HL-60 (cell line): ENCODE measurements around the gene MACROD2.

Experiments used
- DNase-seq, 2 experiments: peaks; one replicate each; pipeline ENCODE4 v3.0.0-alpha.2; 2010 to 2020; ENCODE audit warnings: low read depth in 1 of 2, low spot score in 1 of 2
- H3K27ac ChIP-seq: fragments of 250-450 bp; sonication (Bioruptor Pico); replicated peaks from 2 replicates; pipeline ENCODE4 v1.5.1; 2020; ENCODE audit warnings: mild to moderate bottlenecking, moderate library complexity
- H3K27me3 ChIP-seq: fragments of 250-450 bp; sonication (Bioruptor Pico); 2 replicates; pipeline ENCODE4 v1.5.1; 2021; ENCODE audit warnings: mild to moderate bottlenecking, moderate library complexity; ENCODE audit not compliant: insufficient read depth, poor library complexity, severe bottlenecking
- H3K4me3 ChIP-seq: replicated peaks from 2 replicates; pipeline ENCODE4 v1.5.1; 2011; ENCODE audit warnings: mild to moderate bottlenecking, control low read depth, low read length; ENCODE audit not compliant: insufficient read depth
- CTCF ChIP-seq: IDR thresholded peaks from one replicate; pipeline ENCODE4 v1.5.1; 2011; ENCODE audit warnings: low read length, control low read depth, inconsistent platforms; ENCODE audit not compliant: insufficient read depth
- GABPA ChIP-seq: IDR thresholded peaks from 2 replicates; pipeline ENCODE4 v1.6.1; 2012; ENCODE audit warnings: low read depth
- POLR2AphosphoS5 ChIP-seq: IDR thresholded peaks from 2 replicates; pipeline ENCODE4 v1.6.1; 2012; ENCODE audit warnings: low read depth
- REST ChIP-seq: IDR thresholded peaks from 2 replicates; pipeline ENCODE4 v1.6.1; 2012; ENCODE audit warnings: low read depth; ENCODE audit not compliant: insufficient replicate concordance
- SPI1 ChIP-seq: IDR thresholded peaks from 2 replicates; pipeline ENCODE4 v1.6.1; 2012; ENCODE audit warnings: low read depth, mild to moderate bottlenecking, borderline replicate concordance

The MACROD2 gene

GRCh38 chr20:15847196-15847784, 1852.0 kb downstream of the MACROD2 start:
- DNase-seq = no peak
- TF ChIP-seq SPI1 (no peak), POLR2AphosphoS5 (no peak), GABPA (no peak), REST (no peak), CTCF (no peak)
- Histone ChIP-seq H3K27me3 (no peaks in the 10 kb centered on the region), H3K27ac (no peak overlapping the region), H3K4me3 (no peak overlapping the region)

GRCh38 chr20:15848126-15848525, 1852.8 kb downstream of the MACROD2 start:
- DNase-seq = no peak
- no peak overlapping the region for H3K27ac ChIP-seq
- no peaks in the 10 kb centered on the region for H3K27me3 ChIP-seq
- TF ChIP-seq REST = no peak
- TF ChIP-seq CTCF = no peak
- TF ChIP-seq SPI1 = no peak
- H3K4me3 ChIP-seq = no peak overlapping the region

- H3K4me3 ChIP-seq = no peak overlapping the region
- TF ChIP-seq SPI1 (no peak), CTCF (no peak), POLR2AphosphoS5 (no peak), GABPA (no peak), REST (no peak)
- no peak for DNase-seq
- no peaks in the 10 kb centered on the region for H3K27me3 ChIP-seq
- H3K27ac ChIP-seq = no peak overlapping the region
These were observed 1853.8 kb downstream of the MACROD2 start for GRCh38 chr20:15848995-15849610.
